ENCODE data around the gene TIMP1. TPM values are rescaled to one million over a fixed set of nuclear protein-coding genes. Genes with fewer than 3 reads are reported as not detected.

The TIMP1 gene
- polyA plus RNA-seq (2.0 and 3.9 TPM in 2 replicates), polyA minus RNA-seq (0.97 TPM in 1 of 2 replicates, not detected in the other)

DNA sequence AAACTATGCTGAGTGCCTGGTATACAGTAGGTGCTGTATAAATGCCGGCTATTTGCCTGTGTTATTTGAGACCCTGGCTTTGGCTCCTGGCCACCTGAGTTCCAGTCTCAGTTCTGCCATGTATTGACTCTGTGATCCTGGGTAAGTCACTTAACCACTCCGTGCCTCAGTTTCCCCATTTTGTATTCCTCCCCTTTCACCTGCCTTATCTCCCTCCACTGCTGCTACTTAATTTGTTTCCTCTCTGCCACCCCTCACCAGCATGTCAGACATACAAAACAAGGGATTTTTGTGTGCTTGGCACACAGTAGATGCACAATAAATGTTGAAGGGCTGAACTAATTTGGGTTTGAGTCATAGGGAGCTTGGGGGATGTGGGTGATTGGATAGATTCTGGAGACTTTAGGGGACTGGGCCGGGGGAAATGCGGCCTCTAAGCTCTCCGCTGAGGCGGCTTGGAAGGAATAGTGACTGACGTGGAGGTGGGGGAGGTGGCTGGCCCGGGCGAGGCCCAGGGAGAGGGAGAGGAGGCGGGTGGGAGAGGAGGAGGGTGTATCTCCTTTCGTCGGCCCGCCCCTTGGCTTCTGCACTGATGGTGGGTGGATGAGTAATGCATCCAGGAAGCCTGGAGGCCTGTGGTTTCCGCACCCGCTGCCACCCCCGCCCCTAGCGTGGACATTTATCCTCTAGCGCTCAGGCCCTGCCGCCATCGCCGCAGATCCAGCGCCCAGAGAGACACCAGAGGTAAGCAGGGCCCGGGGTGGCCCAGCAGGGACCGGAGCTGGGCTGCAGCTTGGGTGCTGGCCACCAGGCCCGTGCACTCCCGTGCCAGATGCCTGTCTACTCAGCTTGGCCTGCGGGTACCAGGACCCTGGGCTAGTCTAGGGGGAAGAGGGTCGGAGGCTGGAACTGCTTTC lies at the start of gene TIMP1:
TSS of gene TIMP1 (plus strand) at position 706 of the 917 bp plus-strand sequence. CDS start 980 bp downstream, outside the sequence.
- no peaks in the 10 kb centered on the region for H3K9me3 ChIP-seq (ENCODE audit: low read length)
- no peak within 1 kb of the TSS for H3K4me3 ChIP-seq (ENCODE audit: low read length)
- H3K27ac ChIP-seq (ENCODE audit: low read length): no peak within 1 kb of the TSS
- no peaks in the 10 kb centered on the region for H3K27me3 ChIP-seq (ENCODE audit: insufficient read depth, low read depth, low read length)
- no peak for TF ChIP-seq SMC3 (conservative IDR thresholded peaks at IDR 0.05; ENCODE audit: poor library complexity)
- TF ChIP-seq POLR2AphosphoS5 (IDR thresholded peaks at IDR 0.05): no peak
- TF ChIP-seq, protein P1, sequence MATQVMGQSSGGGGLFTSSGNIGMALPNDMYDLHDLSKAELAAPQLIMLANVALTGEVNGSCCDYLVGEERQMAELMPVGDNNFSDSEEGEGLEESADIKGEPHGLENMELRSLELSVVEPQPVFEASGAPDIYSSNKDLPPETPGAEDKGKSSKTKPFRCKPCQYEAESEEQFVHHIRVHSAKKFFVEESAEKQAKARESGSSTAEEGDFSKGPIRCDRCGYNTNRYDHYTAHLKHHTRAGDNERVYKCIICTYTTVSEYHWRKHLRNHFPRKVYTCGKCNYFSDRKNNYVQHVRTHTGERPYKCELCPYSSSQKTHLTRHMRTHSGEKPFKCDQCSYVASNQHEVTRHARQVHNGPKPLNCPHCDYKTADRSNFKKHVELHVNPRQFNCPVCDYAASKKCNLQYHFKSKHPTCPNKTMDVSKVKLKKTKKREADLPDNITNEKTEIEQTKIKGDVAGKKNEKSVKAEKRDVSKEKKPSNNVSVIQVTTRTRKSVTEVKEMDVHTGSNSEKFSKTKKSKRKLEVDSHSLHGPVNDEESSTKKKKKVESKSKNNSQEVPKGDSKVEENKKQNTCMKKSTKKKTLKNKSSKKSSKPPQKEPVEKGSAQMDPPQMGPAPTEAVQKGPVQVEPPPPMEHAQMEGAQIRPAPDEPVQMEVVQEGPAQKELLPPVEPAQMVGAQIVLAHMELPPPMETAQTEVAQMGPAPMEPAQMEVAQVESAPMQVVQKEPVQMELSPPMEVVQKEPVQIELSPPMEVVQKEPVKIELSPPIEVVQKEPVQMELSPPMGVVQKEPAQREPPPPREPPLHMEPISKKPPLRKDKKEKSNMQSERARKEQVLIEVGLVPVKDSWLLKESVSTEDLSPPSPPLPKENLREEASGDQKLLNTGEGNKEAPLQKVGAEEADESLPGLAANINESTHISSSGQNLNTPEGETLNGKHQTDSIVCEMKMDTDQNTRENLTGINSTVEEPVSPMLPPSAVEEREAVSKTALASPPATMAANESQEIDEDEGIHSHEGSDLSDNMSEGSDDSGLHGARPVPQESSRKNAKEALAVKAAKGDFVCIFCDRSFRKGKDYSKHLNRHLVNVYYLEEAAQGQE (IDR thresholded peaks at IDR 0.05; ENCODE audit: borderline replicate concordance): no peak
- TF ChIP-seq CTCF (IDR thresholded peaks at IDR 0.05; ENCODE audit: poor library complexity, severe bottlenecking): no peak
- no peak for TF ChIP-seq MXI1 (conservative IDR thresholded peaks at IDR 0.05; ENCODE audit: poor library complexity, severe bottlenecking)
- TF ChIP-seq EP300 (conservative IDR thresholded peaks at IDR 0.05; ENCODE audit: poor library complexity, severe bottlenecking): no peak
- no peak for TF ChIP-seq TAF1 (IDR thresholded peaks at IDR 0.05; ENCODE audit: low read depth)
- no peak for TF ChIP-seq EZH2 (IDR thresholded peaks at IDR 0.05; ENCODE audit: borderline replicate concordance, insufficient read depth, low read length, poor library complexity, severe bottlenecking)
- no peak for TF ChIP-seq RAD21 (conservative IDR thresholded peaks at IDR 0.05)
- H2AFZ ChIP-seq (ENCODE audit: low read depth, low read length): no peak within 1 kb of the TSS
- no peaks in the 10 kb centered on the region for H3F3A ChIP-seq (ENCODE audit: insufficient read depth, low read length, poor library complexity, severe bottlenecking)
- H3K9ac ChIP-seq (ENCODE audit: low read length): no peak within 1 kb of the TSS
- no peak within 1 kb of the TSS for H3K4me2 ChIP-seq (ENCODE audit: low read length)
- H3K36me3 ChIP-seq (ENCODE audit: insufficient read depth, low read length): no peaks in the 10 kb centered on the region
- H4K20me1 ChIP-seq (ENCODE audit: insufficient read depth): no peaks in the 10 kb centered on the region
- H3K79me2 ChIP-seq (replicated peaks; ENCODE audit: insufficient read depth, low read length): no peaks in the 10 kb centered on the region
- no peaks in the 10 kb centered on the region for H3K9me2 ChIP-seq (ENCODE audit: insufficient read depth, low read length)

DNA sequence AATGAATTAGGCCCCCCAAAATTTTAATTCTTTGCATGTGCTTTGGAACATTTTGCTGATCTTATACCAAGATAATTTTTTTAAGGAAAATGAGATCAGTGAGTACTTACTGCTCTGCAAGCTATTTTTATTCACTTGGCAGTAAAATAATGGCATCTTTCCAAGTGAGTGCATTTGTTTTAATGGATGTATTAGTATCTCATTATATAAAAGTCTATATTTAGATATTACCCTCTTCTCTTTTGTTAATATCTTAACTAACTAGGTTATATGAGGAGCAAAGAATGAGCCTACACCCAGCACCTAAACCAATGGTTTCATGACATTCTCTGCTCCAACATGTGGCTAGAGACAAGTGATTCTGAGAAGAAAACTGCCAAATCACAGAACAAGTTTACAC lies 42.4 kb upstream of the TIMP1 start:
- H3K36me3 ChIP-seq (ENCODE audit: insufficient read depth, low read length): no peaks in the 10 kb centered on the region
- no peaks in the 10 kb centered on the region for H3K9me2 ChIP-seq (ENCODE audit: insufficient read depth, low read length)
- no peaks in the 10 kb centered on the region for H3K9me3 ChIP-seq (ENCODE audit: low read length)
- H4K20me1 ChIP-seq (ENCODE audit: insufficient read depth): no peaks in the 10 kb centered on the region
- TF ChIP-seq EP300 (conservative IDR thresholded peaks at IDR 0.05; ENCODE audit: poor library complexity, severe bottlenecking) (no peak), EZH2 (IDR thresholded peaks at IDR 0.05; ENCODE audit: borderline replicate concordance, insufficient read depth, low read length, poor library complexity, severe bottlenecking) (no peak), SMC3 (conservative IDR thresholded peaks at IDR 0.05; ENCODE audit: poor library complexity) (no peak), MXI1 (conservative IDR thresholded peaks at IDR 0.05; ENCODE audit: poor library complexity, severe bottlenecking) (no peak), TAF1 (IDR thresholded peaks at IDR 0.05; ENCODE audit: low read depth) (no peak), POLR2AphosphoS5 (IDR thresholded peaks at IDR 0.05) (no peak), RAD21 (conservative IDR thresholded peaks at IDR 0.05) (no peak), CTCF (IDR thresholded peaks at IDR 0.05; ENCODE audit: poor library complexity, severe bottlenecking) (no peak)
- TF ChIP-seq, protein P1 (IDR thresholded peaks at IDR 0.05; ENCODE audit: borderline replicate concordance): no peak
- H3K79me2 ChIP-seq (replicated peaks; ENCODE audit: insufficient read depth, low read length): no peaks in the 10 kb centered on the region
- no peak overlapping the region for H2AFZ ChIP-seq (ENCODE audit: low read depth, low read length)
- no peaks in the 10 kb centered on the region for H3F3A ChIP-seq (ENCODE audit: insufficient read depth, low read length, poor library complexity, severe bottlenecking)
- no peak overlapping the region for H3K9ac ChIP-seq (ENCODE audit: low read length)
- no peak overlapping the region for H3K27ac ChIP-seq (ENCODE audit: low read length)
- no peaks in the 10 kb centered on the region for H3K27me3 ChIP-seq (ENCODE audit: insufficient read depth, low read depth, low read length)
- H3K4me3 ChIP-seq (ENCODE audit: low read length): no peak overlapping the region
- H3K4me2 ChIP-seq (ENCODE audit: low read length): no peak overlapping the region
